Measurements from ENCODE around the gene ZNF668.

The ZNF668 gene

GRCh38 chr16:31073970-31074813 is at the start of gene ZNF668, which contains the start of gene ZNF646:
Gene ZNF668 (minus strand): TSS chr16:31074240. CDS start chr16:31064459, 9,781 bp downstream.
Gene ZNF646 (plus strand): TSS chr16:31074422. CDS start chr16:31076325, 1,903 bp downstream.
- TF ChIP-seq USF1 (IDR thresholded peaks at IDR 0.05) = peak; percentile 43; the same call in 1 of the 2 replicates
- TF ChIP-seq FOXM1 (IDR thresholded peaks at IDR 0.05; ENCODE audit: borderline replicate concordance, low read depth) = 0 out of 2 replicates have a peak, but pooled peaks have one; percentile 36
- TF ChIP-seq CEBPB (IDR thresholded peaks at IDR 0.05) = no peak; the same call in 1 of the 2 replicates
- TF ChIP-seq ZBTB7A (IDR thresholded peaks at IDR 0.05; ENCODE audit: low read depth) = 0 out of 2 replicates have a peak, but pooled peaks have one; percentile 64
- 0 out of 2 replicates have a peak, but pooled peaks have one; percentile 25 for TF ChIP-seq EGR1 (IDR thresholded peaks at IDR 0.05)
- TF ChIP-seq CREB1 (IDR thresholded peaks at IDR 0.05; ENCODE audit: low read depth) = peak; percentile 82
- peak; percentile 49; the same call in 1 of the 2 replicates for TF ChIP-seq TCF12 (IDR thresholded peaks at IDR 0.05; ENCODE audit: low read depth)
- TF ChIP-seq NFIC (IDR thresholded peaks at IDR 0.05) = no peak
- peak; percentile 31; the same call in 1 of the 2 replicates for TF ChIP-seq EP300 (IDR thresholded peaks at IDR 0.05; ENCODE audit: borderline replicate concordance)
- TF ChIP-seq, protein P1, sequence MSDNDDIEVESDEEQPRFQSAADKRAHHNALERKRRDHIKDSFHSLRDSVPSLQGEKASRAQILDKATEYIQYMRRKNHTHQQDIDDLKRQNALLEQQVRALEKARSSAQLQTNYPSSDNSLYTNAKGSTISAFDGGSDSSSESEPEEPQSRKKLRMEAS (IDR thresholded peaks at IDR 0.05) = peak; percentile 89
- no peak; the same call in 1 of the 2 replicates for TF ChIP-seq TEAD4 (IDR thresholded peaks at IDR 0.05)
- peak; percentile 64; the same call in 1 of the 2 replicates for TF ChIP-seq YY1 (IDR thresholded peaks at IDR 0.05; ENCODE audit: low read depth)
- TF ChIP-seq, protein P2, sequence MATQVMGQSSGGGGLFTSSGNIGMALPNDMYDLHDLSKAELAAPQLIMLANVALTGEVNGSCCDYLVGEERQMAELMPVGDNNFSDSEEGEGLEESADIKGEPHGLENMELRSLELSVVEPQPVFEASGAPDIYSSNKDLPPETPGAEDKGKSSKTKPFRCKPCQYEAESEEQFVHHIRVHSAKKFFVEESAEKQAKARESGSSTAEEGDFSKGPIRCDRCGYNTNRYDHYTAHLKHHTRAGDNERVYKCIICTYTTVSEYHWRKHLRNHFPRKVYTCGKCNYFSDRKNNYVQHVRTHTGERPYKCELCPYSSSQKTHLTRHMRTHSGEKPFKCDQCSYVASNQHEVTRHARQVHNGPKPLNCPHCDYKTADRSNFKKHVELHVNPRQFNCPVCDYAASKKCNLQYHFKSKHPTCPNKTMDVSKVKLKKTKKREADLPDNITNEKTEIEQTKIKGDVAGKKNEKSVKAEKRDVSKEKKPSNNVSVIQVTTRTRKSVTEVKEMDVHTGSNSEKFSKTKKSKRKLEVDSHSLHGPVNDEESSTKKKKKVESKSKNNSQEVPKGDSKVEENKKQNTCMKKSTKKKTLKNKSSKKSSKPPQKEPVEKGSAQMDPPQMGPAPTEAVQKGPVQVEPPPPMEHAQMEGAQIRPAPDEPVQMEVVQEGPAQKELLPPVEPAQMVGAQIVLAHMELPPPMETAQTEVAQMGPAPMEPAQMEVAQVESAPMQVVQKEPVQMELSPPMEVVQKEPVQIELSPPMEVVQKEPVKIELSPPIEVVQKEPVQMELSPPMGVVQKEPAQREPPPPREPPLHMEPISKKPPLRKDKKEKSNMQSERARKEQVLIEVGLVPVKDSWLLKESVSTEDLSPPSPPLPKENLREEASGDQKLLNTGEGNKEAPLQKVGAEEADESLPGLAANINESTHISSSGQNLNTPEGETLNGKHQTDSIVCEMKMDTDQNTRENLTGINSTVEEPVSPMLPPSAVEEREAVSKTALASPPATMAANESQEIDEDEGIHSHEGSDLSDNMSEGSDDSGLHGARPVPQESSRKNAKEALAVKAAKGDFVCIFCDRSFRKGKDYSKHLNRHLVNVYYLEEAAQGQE (IDR thresholded peaks at IDR 0.05; ENCODE audit: low read depth) = no peak
- TF ChIP-seq TAF1 (IDR thresholded peaks at IDR 0.05; ENCODE audit: low read depth) = peak; percentile 82
- no peak for TF ChIP-seq RAD21 (IDR thresholded peaks at IDR 0.05; ENCODE audit: low read depth)

GRCh38 chr16:31120129-31120528 is 46.1 kb upstream of the ZNF668 start:
- TF ChIP-seq FOXM1 (IDR thresholded peaks at IDR 0.05; ENCODE audit: borderline replicate concordance, low read depth) (no peak), YY1 (IDR thresholded peaks at IDR 0.05; ENCODE audit: low read depth) (no peak), USF1 (IDR thresholded peaks at IDR 0.05) (no peak), EGR1 (IDR thresholded peaks at IDR 0.05) (no peak)
- TF ChIP-seq, protein P1 (IDR thresholded peaks at IDR 0.05) = no peak

DNA sequence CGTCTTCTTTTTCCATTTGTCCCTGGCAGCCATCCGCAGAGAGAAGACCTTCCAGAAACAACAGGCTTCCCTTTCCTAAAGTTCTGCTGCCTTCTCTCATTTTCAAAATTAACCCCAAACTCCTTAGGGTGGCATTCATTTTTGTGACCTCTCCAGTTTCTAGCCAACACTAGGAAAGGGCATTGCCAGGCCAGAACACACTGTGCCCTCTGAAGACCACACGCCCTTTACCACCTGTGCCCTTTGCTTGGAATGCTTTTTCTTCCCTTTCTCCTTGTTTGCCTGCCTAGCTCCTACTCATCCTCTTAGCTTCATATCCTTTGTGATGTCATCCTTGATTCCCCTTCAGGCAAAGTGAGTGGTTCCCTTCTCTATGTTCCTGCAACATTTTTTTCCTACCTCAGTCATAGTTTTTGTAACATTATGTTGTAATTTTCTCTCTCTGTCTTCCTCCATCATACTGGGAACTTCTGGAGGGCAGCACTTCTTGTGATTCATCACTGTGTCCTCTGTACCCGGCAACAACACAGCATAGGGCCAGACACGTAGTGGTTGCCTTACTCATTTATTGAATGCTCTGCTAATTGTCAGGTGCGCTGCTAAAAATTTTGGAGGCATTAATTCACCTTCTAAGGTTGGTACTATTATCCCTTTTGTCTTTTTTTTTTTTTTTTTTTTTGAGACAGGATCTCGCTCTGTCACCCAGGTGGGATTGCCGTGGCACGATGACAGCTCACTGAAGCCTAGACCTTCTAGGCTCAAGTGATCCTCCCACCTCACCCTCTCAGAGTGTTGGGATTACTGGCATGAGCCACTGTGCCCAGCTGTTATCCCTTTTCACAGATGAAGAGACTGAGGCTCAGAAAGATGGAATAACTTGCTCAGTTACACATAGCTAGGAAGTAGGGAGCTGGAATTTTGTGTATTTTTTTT is 44.4 kb upstream of the ZNF668 start:
- no peak for TF ChIP-seq TAF1 (IDR thresholded peaks at IDR 0.05; ENCODE audit: low read depth)
- no peak for TF ChIP-seq CREB1 (IDR thresholded peaks at IDR 0.05; ENCODE audit: low read depth)
- no peak for TF ChIP-seq EGR1 (IDR thresholded peaks at IDR 0.05)
- TF ChIP-seq YY1 (IDR thresholded peaks at IDR 0.05; ENCODE audit: low read depth) = no peak
- TF ChIP-seq FOXM1 (IDR thresholded peaks at IDR 0.05; ENCODE audit: borderline replicate concordance, low read depth) = no peak

GRCh38 chr16:31117384-31118222 is 43.6 kb upstream of the ZNF668 start, which contains the start of gene KAT8:
Gene KAT8 (plus strand): TSS chr16:31117664. CDS start chr16:31117682, 18 bp downstream.
- TF ChIP-seq, protein P1 (IDR thresholded peaks at IDR 0.05) = peak; percentile 75
- TF ChIP-seq FOXM1 (IDR thresholded peaks at IDR 0.05; ENCODE audit: borderline replicate concordance, low read depth) (no peak), CEBPB (IDR thresholded peaks at IDR 0.05) (no peak), RAD21 (IDR thresholded peaks at IDR 0.05; ENCODE audit: low read depth) (no peak), EP300 (IDR thresholded peaks at IDR 0.05; ENCODE audit: borderline replicate concordance) (no peak), USF1 (IDR thresholded peaks at IDR 0.05) (no peak), TAF1 (IDR thresholded peaks at IDR 0.05; ENCODE audit: low read depth) (peak; percentile 72; the same call in 1 of the 2 replicates), ZBTB7A (IDR thresholded peaks at IDR 0.05; ENCODE audit: low read depth) (no peak), YY1 (IDR thresholded peaks at IDR 0.05; ENCODE audit: low read depth) (peak; percentile 96), TCF12 (IDR thresholded peaks at IDR 0.05; ENCODE audit: low read depth) (peak; percentile 67; the same call in 1 of the 2 replicates), TEAD4 (IDR thresholded peaks at IDR 0.05) (peak; percentile 28; the same call in 1 of the 2 replicates), NFIC (IDR thresholded peaks at IDR 0.05) (peak; percentile 39; the same call in 1 of the 2 replicates), CREB1 (IDR thresholded peaks at IDR 0.05; ENCODE audit: low read depth) (peak; percentile 93), EGR1 (IDR thresholded peaks at IDR 0.05) (peak; percentile 40)
- TF ChIP-seq, protein P2 (IDR thresholded peaks at IDR 0.05; ENCODE audit: low read depth) = peak; percentile 15; the same call in 1 of the 2 replicates

Data from Ishikawa (cell line).